Activated T-cell treated with anti-CD3 and anti-CD28 coated beads, Interleukin-2, amount 50 U/mL, for 1 hour (primary cell): Measurements from ENCODE around the gene COPB2.

Source experiments
- DNase-seq: peaks from one replicate; pipeline ENCODE4 v3.0.0-alpha.2; 2020

COPB2 gene

DNA sequence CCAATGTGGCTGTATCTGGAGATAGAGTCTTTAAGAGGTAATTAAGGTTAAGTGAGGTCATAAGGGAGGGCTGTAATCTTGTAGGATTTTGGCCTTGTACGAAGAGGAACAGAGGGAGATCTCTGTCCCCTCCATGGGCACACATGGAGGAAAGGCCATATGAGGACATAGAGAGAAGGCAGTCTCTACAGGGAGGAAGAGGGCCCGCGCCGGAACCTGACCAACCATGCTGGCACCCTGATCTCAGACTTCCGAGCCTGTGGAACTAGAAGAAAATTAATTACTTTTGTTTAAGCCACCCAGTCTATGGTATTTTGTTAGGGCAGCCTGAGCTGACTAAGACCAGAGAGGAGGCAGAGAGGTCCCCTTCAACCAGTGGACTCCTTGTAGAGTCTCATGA lies 63.3 kb downstream of the COPB2 start:
- DNase-seq: no peak

DNA sequence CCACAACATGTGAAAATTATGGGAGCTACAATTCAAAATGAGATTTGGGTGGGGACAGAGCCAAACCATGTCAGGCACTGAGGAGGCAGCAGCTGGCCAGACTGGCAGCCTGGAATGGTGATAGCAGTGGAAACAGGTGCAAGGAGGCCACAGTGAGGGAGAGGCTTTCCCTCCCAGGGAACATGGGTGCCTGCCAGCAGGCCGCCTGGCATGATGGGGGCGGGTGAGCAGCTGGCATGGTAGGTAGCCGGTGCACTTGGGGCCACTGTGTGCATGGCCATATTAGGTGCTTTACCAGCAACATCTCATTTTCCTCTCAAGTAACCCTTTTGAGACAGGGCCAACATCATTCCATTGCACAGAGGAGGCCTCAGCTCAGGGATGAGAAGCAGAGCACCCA lies 63.9 kb downstream of the COPB2 start:
- DNase-seq: no peak

DNA sequence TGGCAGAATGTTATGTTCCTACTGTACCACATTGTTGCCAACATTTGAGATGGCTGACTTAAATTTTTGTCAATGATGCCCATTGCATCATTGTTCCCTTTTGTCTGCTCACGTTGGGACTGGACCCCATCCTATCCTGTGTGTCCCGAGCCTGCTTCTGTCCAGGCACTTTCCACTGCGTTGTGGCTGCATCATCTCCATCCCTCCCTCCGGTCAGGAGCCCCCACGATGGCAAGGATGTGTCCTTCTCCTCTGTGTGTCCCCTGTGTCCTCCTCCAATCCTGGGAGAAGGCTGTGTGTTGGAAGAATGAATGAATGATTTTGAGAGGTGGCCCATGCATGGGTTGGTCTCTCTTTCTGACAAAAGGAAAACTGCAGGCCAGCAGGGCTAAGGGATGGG lies 65.0 kb downstream of the COPB2 start:
- DNase-seq: no peak

DNA sequence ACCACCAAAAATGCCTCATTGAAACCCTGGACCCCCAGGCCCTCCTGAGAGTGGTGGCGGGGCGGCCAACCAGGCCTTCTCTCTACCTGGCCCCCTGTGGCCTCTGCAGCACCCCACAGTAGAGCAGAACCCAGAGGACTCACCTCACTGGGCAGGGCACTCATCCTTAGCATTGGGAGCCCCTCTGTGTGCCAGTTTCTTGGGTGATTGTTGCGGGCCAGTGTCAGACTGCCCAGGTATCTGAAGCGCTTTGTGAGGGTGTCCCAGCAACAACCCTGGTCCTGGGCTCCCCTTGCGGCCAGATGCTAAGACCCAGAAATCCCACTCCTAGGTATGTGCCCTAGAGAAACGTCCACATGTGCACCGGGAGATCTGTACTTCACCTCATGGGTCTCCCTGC lies 66.3 kb downstream of the COPB2 start:
- DNase-seq: no peak

DNA sequence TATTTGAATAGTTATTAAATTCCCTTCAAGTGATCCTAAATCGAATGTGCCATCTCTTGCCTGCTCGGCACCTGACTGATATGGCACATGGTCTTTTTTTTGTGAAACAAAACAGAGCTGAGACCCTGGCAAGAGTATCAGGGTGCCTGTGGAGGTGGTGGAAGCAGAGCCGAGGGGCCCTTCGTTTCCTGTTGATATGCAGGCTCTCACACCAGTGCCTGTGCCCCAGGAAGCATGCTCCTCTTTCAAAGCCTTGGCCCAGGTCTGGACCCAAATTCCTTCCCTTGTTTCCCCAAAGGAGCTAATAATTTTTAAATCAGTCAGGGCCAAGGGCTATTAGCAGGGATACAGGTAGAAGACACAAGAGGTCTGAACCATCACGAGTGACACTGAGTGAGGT lies 67.1 kb downstream of the COPB2 start:
- no peak for DNase-seq

DNA sequence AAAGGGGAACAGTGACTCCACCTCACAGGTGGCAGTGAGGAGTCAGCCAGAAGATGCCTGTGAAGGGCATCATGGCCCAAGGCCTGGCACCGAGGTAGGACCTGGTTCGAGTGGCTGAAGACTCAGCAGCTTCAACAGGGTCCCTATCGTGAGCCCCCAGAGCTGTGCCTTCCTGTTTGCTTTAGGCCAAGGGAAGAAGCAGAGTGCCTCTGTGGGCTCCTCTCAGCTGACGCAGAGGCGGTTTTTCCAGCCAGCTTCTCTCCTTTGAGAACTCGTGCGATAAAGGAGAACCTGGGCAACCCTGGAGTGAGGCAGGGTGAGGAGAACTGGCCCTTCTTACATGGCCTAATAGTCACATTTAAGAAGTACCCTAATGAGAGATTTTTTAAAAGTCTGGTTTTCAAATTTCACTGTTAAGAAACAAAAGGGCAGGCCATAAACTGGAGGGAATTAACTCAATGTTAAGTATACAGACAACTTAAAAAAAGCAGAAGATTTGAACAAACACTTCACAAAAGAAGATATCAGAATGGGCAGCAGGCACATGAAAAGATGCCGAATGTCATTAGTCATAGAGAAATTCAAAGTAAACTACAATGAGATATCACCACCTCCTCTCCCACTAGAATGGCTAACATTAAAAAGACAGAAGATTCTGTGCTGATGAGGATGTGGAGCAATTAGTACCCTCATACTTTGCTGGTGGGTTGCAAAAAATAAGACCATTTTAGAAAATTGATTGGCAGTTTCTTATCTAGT lies 68.7 kb downstream of the COPB2 start:
- no peak for DNase-seq

DNA sequence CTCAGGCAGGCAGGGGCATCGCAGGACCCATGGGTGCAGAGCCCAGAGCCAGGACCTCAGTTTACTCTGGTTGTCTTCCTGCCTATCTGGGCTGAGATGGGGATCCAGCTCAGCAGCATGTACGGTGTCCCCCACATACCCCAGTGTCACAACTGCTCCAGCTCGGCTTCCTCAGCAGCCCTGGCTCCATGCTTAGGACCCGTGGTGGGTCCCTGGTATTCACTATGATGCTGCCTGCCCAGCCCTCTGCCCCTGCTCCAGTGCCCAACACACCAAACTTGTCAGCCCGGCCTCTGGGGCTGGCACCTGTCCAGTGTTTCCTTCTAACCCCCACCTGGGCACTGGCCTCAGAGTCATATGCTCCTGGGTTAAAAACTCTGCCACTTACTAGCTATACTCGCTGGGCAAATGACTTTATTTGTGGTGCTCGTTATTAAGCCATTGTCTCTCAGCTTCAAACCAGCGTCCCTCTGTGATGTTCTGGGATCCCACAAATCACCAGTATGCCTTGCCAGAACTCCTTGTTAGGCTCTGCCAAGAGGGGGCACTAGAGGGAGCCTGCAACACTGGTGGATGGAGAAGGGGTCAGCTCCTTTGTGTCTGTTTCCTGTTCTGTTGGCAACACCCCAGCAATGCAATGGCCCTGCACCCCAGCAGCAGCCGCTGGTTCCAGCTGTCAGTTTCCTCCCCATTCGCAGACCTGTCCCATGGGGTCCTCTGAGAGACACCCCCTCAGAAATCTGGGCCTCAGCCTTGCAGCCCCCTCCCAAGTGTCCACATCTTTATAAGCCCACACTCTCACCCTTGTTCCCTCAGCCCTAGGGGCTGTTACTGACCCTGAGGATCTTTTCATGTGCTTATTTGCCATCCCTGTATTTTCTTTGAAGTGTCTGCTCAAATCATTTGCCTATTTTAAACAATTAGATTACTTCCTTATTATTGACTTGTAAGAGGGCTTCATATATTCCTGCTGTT lies 69.7 kb downstream of the COPB2 start:
- DNase-seq: no peak

DNA sequence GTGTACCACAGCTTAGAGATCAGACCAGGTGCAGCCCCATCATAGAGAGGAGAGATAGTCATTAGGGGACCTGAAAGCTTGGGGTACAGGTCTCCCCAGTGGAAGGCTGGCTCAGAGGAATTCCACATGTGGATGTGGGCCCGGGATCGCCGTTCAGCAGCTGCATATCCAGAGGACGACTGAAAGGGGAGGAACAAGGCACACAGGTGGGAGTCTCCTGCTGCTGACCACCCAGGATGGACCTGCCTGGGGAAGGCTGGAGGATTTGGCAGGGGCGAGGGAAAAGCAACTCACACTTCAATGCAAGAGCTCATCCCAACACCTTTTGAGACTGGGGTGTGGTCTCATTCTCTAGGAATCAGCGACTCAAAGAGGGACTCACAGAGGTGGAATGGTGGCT lies 70.6 kb downstream of the COPB2 start:
- DNase-seq: no peak

DNA sequence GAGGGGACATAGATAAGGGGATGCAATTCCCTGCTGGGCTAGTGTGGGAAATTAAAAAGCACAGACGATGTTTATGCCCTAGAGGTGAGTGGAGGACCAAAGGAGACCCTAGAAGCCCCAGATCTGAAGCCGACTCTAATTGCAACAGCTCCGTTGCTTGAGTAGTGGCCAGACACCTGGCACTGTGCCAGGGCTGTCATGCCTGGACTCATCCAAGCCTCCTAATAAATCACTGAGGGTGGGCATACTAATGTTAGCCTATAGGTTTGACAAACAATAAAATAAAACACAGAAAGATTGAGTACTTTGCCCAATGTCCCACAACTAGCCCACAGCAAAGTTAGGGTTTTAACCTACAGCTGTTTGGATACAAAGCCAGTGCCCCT lies 71.0 kb downstream of the COPB2 start:
- DNase-seq: no peak

DNA sequence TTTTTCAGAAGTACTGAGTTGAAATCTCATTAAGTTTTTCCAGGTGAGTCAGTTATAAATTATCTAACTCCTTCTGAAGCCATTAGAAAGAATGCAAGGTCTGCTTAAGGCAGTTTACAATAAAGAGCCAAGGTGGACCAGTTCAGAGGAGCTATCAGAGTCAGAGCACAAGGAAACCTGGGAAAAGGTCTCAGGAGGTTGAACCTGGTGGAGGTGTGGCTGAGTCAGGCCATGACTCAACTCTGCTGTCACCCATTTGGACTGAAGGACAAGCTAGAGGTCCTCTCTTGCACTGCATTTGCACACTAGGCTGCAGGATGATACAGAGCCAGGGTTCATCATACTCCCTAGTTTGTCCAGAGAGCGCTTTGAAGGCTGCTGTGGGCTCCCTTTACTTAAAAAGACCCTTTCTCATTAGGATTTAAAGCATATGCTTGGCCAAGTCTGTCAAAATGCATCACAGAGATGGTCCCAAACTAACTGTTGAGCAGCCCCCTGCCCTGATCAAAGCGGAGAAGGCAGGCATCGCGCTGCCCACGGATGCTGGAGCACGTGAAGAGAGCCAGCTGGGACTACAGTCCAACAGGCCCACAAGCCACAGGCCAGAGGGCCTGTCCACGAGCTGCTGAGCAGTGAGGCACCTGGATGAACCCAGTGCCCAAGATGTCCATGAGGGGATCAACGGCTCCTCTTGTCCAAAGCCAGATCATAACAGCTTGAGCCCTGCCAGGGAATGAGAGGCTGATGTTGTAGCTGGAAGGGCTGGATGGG lies 71.6 kb downstream of the COPB2 start:
- DNase-seq: no peak

DNA sequence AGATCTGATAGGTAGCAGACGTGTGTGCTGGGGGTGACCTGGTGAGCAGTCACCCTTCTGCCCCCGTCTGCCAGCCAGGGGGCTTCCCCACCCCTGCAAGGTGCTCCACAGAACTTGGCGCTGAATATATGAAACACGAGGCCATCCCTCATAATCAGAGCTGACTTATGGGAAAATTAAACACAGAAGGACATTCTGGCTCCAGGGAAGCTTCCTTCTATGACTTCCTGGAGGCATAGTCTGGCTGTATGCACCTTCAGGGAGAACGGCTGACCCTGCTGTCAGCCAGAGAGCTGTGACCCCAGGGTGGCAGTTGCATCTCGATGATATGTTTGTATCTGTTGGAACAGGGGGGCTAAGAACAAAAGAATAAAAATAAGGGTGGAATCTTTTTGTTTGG lies 72.2 kb downstream of the COPB2 start:
- no peak for DNase-seq

DNA sequence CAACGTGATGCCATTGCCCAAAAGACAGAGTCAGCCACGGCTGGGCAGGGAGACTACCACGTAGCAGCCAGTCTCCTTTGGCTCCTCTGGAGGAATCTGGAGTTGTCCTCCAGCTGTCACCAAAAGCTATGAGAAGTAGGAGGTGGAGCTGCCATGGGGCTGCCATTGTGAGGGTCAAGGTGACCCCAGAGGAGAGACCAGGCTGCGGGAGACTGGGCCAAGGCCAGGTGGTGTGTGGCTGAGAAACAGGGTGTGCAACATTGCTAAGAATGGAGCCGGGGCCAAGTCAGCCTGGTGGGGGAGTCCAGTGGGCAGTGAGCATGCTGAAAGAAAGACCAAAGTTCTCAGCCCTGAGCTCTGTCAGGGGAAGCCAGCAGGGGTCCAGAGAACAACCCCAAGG lies 75.5 kb downstream of the COPB2 start:
- no peak for DNase-seq

DNA sequence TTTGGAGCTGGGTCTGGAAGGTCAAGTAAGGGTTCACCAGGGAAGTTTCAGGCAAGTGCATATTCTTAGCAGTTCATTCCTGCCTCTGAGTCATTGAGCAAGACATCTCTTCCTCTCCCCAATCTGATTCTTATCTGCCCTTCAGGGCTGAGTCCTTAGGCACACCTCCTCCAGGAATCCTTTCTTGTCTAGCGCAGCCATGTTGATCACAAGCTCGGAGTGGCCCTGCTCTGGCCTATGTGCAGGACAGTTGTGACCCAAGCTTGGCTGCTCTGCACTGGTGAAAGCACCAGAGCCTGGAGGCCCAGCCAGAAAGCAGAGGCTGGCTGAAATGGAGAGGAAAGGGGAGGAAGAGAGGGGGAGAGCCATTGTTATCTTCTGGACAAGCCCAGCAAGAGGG lies 76.5 kb downstream of the COPB2 start:
- DNase-seq: no peak

DNA sequence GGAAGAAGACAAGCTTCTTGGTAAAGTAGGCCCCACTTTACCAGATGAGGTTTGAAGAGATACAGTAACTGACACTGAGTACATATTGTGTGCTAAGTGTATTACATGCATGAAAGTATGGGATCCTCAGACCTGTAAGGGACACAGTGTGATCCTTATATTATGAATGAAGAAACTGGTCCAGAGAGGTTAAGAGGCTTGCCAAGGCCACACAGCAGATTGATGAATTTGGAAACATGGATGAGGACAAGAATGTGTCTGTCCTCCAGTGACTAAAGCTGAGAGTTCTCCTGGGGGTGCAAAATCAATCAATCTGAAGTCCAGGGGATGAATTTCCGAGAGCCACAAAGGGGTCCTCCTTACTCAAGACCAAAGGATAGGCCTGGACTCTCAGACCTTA lies 77.0 kb downstream of the COPB2 start:
- no peak for DNase-seq

DNA sequence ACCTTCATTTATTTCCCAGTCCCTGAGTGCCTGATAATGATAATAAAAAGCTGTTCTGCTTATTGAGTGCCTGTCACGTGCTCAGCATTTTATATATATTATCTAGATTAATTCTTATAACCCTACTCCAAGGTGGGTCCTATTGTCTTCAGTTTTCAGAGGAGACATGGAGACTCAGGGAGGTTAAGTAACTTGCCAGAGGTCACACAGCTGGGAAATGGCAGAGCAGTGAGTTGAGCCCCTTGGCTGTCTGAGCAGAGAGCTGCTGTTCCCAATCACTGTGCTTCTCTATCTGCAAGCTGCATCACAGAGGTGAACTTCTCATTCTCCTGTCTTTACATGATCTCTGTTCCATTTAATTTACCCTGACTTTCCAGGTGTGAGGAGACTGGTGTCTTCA lies 77.9 kb downstream of the COPB2 start:
- DNase-seq: no peak

DNA sequence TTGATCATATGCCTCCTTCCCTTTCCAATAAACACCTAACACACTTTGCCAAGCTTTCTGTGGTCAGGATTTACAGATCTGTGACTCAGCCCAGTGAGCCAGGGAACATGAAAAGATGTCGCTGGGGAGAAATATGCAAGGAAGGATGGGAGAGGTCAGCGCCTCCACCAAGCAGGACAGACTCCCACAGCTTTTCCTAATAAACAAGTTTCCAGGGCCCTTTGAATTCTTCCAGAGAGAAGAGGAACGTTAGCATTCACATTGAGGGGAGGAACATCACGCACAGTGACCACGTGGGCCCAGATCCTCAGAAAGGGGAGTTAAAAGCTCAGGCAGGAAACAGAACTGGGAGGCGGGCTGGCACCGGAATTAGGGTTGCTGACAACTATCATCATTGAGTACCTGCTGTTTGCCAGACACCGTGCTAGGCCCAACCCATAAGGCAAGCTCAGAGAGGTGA lies 78.9 kb downstream of the COPB2 start:
- no peak for DNase-seq

DNA sequence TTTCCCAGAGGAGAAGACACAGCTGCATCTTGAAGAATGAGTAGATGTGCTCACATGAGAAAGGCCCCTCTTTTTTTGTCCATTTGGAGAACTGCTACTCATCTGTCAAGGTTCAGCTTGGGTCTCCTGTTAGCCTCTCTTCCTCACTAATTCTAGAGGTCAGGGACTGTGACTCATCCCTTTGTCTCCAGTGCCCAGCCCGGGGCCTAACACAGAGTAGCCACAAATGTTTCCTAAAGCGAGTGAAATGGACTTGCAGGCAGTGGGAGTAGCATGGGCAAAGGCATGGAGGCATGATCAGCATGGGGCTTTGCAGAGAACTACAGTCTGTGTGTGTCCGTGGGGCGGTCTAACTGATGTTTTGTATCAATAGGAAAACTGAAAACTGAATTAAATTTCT lies 79.6 kb downstream of the COPB2 start:
- DNase-seq: no peak

DNA sequence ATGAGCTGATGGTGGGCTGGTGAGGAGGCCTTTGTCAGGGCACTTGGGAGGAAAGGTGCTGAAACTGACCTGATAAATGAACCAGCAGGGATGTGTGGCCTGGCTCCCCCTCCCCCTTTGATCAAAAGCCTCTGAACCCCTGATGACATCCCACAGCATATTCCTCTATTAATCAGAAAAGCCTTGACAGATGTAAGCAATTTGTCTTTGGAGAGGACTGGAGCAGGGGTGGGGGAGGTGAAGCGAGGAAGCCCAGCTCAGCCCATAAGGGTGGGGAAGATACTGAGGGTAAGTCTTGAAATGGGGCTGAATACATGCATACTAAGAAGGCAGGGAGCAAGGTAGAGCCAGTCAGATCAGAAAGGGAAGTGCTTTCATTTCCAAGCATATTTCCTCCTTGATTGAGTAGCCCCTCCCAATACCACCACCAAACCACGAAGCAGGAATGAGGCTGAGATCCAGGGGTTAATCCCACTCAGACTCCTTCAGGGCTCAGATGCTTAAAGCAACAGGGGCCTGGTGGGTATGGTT lies 80.3 kb downstream of the COPB2 start:
- DNase-seq: no peak

DNA sequence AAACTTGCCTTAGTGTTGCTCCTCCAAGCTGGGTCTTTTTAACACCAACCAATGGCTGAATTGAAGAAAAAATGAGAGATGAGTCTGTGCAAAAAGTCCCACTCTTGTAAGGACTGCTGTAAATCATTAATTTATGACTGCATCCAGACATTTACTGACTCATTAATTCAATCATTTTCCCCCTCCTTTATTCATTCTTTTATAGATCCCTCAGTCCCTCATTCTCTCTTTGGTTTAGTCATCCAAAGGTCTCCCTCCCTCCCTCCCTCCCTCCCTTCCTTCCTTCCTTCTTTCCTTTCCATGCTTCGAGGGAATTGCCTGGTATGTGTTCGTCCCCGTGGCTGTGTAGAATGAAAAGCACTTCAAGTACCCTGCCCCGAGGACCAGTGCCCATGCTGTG lies 80.9 kb downstream of the COPB2 start:
- DNase-seq: no peak

DNA sequence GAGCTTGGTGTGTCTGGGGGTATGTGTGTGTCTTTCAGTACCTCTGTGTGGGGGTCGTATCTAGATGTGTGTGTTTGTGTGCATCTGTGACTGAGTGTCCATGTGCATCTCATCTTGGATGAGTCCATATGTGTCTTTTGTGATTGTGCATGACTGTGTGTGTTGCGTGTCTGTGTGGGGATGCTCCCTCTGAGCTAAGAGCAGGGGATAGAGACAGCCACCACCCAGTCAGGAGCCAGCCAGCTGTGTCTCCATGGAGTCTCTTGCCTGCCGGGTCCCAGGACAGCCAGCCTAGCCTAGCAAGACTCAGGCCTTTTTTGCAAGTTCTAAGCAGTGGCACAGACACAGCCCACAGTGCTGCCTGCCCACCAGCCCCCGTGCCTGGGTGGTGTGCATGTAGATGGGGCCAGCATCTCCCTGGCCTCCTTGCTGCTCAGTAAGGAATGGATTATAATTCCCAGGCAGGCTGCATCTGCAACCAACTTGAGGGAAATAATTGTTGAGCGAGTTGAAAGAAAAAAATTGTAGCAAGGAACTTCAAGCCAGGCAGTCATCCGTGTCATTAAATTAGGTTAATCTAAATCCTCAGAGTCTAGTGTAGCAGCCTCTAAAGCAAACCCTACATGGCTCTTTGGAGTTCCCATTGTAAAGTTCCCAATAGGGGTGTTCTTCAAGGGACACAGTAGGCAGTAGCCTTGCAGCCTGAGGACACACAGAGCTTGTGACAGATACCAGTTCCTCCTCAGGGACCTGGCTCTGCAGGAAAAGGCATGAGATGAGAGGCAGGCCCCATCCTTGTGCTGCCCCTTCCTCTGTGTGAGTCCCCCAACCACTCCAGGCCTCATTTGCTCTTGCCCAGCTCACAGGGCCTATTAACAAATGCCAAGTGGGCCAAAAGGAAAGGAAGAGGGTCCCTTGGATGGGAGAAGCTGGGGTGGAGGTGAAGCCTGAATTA lies 81.6 kb downstream of the COPB2 start:
- DNase-seq: no peak
